ENCODE data around the gene SPPL2A.

Gene SPPL2A

DNA sequence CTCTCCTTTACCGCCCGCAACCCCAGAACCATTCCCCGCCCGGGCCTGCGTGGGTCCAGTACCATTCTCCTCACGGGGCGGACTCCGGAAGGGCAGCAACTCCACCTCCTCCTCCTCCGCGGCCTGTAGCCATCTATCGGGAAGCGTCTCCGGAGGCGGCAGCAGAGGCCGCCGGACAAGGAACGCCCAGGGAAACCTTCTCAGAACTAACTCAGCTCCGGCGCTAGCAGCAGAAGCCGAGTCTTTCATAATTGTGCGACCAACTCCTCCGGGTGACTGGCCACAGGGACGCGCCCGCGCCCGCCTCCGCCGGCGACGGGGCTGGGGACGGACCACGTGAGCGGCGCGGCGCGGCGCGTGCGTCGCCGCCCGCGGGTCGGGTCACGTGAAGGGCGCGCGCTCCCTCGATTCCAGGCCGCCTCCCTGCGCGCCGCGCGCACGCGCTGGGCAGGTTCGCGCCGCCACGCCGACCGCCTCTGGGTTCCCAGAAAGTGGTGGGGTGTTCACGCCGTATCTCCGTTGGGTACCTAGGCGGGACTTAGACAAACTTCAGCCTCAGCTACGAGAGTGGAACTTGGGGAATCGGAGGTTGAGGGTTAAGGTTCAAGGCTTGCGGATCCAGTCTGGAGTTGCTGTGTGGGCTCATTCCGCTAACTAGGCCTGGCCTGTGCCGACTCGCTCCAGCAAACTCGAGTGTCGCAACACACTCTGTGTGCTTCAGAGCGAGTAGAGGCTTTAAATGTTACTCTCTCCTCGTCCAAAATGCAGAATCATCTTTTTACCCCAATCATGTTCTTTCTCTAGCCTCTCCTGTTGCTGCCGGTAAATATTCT is 78.8 kb downstream of the SPPL2A start, which contains the start of gene TRPM7:
Gene TRPM7, minus strand, starts transcription at position 329 of the 833 bp plus-strand sequence. Its CDS starts 264 bp downstream, at position 65.
- peak; percentile 75 to 85 for DNase-seq (ENCODE audit: low read depth in 2 of 2)

GRCh38 chr15:50685976-50686468 is 79.5 kb downstream of the SPPL2A start:
- peak; percentile 57 to 59 for DNase-seq (ENCODE audit: low read depth in 2 of 2)

GRCh38 chr15:50685191-50685975 is 80.1 kb downstream of the SPPL2A start:
- DNase-seq (ENCODE audit: low read depth in 2 of 2): no peak

DNA sequence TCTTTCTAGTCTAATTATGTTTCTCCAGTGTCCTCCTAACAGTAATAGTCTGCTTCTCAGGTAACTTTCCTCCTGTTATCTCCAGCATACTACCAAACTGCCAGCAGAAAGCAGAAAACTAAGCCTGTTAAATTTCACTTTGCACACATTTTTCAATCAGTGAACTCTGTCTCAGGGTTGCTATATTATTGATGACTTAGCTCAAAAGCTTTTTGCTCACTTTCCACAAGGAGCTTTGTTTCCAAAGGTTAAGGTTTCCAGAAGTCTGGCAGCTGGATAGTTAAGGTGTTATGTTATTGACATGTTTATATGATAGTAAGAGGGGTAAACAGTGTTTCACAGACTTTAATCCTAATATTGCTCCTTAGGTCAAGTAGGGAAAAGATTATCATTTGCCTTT is 84.0 kb downstream of the SPPL2A start:
- no peak for DNase-seq (ENCODE audit: low read depth in 2 of 2)

GRCh38 chr15:50676799-50677483 is 88.6 kb downstream of the SPPL2A start:
- no peak for DNase-seq (ENCODE audit: low read depth in 2 of 2)

- no peak for DNase-seq (ENCODE audit: low read depth in 2 of 2)
Observed at GRCh38 chr15:50675535-50676144, 89.9 kb downstream of the SPPL2A start.

DNA sequence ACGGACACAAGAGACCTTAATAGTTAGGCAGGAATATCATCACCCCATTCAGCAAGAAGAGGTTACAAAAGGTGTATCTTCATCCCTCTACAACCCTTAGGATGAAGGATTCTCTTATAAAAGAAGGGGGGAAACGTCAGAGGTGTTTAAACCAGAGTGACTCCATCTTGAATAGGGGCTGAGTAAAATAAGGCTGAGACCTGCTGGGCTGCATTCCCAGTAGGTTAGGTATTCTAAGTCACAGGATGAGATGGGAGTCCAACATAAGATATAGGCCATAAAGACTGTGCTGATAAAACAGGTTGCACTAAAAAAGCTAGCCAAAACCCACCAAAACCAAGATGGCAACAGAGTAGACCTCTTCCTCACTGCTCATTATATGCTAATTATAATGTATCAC is 95.4 kb downstream of the SPPL2A start:
- no peak for DNase-seq (ENCODE audit: low read depth in 2 of 2)

DNA sequence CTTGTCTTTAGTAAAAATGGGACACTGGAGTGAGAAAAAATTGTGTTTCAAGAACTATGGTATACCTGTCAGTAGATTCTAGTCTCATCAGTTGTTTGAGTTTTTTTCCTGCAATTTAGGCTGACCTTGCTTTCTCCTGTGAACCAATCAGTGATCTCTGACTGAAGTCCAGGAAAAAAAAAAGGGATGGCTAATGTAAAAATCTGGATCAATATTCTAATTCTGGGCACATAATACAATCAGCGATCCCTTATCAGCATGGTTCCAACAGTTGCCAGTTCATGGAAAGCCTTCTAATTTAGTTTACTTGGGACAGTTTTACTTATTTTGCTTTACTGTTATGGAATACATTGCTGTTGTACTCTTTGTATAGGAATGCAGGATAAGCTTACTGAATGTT is 95.9 kb downstream of the SPPL2A start:
- DNase-seq (ENCODE audit: low read depth in 2 of 2): no peak

DNA sequence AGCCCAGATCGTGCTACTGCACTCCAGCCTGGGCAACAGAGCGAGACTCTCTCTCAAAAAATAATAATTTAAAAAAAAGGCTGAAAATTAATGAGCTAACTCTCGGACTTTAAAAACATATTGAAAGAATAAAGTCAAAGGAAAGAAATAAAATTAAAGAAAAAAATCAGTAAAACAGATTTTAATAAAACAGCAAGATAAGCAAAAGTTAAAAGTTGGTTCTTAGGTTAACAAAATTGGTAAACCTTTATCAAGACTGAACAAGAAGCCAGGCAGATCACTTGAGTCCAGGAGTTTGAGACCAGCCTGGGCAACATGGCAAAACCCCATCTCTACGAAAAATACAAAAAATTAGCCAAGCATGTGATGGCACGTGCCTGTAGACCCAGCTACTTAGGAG is 99.6 kb downstream of the SPPL2A start:
- DNase-seq (ENCODE audit: low read depth in 2 of 2): no peak

DNA sequence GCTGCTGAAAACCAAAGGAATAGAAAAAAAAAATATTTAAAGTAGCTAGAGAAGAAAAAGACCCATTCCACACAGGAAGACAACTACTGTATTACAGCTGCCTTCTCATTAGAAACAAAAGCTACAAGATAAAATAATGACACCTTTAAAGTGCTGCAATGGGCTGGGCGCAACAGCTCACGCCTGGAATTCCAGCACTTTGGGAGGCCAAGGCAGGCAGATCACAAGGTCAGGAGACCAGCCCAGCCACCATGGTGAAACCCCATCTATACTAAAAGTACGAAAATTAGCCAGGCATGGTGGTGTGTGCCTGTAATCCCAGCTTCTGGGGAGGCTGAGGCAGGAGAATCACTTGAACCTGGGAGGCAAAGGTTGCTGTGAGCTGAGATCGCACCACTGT is 110.0 kb downstream of the SPPL2A start:
- no peak for DNase-seq (ENCODE audit: low read depth in 2 of 2)

DNA sequence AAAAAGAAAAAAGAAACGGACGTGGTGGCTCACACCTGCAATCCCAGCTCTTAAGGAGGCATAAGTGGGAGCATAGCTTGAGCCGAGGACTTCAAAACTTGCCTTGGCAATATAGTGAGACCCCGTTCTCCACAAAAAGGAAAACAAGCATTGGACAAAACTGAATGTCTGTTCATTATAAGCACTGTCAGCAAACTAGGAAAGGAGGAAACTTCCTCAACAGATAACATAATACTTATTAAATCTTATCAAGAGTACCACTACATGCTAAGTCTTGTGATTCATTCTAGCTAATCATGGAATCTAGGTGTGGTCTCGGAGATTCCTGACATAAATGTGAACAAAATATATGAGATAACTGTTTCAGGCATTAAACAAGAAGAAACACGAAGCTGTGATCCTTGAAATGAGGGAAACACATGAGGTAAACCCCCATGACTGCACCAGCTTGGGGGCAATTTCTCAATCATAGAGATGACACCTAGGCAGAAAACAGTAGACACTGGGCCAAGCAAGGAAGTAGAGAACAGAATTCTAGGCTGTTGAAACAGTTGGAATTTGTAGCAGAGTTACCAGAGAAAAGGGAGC is 112.3 kb downstream of the SPPL2A start:
- DNase-seq (ENCODE audit: low read depth in 2 of 2): no peak

DNA sequence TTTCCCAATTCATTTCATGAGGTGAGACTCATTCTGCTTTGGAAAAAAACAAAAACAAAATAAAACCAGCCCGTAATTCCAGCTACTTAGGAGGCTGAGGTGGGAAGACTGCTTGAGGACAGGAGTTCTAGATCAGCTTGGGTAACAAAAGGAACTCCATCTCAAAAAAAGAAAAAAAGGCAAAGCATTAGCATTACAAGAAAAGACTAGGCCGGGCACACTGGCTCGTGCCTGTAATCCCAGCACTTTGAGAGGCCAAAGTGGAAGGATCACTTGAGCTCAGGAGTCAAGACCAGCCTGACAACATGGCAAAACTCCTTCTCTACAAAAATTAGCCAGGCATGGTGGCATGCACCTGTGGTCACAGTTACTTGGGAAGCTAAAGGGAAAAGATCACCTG is 112.8 kb downstream of the SPPL2A start:
- no peak for DNase-seq (ENCODE audit: low read depth in 2 of 2)

Data from stimulated activated CD8-positive, alpha-beta memory T cell treated with anti-CD3 and anti-CD28 coated beads, Interleukin-15, amount 100 ng/mL, for 4 hours (primary cell).